HEK293T (cell line): ENCODE data around the gene WNK1.

ENCODE experiments used
- BHLHE40 ChIP-seq: fragments of 450-650 bp; IDR thresholded peaks from 2 replicates; pipeline ENCODE4 v1.6.1; 2016; ENCODE audit warnings: mild to moderate bottlenecking, moderate library complexity, borderline replicate concordance
- HDGF ChIP-seq: fragments of 450-650 bp; IDR thresholded peaks from 2 replicates; pipeline ENCODE4 v1.6.1; 2017; ENCODE audit warnings: antibody characterized with exemption, borderline replicate concordance
- TARDBP ChIP-seq: fragments of 450-650 bp; IDR thresholded peaks from 2 replicates; pipeline ENCODE4 v1.6.1; 2016

DNA sequence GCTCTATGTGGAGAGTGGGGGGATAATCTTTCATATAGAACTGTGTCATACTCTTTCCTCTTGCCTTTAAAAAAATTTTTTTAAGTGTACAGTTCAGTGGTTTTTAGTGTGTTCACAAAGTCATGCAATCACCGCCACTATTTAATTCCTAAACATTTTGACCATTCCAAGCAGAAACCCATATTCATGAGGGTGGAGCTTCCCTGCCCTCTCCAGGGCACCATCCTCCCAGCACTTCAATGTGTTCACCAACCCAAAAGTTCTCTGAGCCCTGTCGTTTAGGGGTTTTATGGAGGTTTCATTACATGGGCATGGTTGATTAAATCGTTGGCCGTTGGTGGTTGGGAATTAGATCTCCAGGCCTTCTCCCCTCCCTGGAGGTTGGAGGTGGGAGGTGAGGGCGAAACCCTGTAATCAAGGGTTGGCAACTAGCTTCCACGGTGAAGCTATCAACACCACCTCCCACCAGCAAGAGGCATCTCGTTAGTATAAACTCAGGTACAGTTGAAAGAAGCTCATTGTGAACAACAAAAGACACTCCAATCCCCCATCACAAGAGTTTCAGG is 42.8 kb upstream of the WNK1 start:
- TF ChIP-seq HDGF = no peak
- no peak for TF ChIP-seq BHLHE40
- no peak for TF ChIP-seq TARDBP
